Measurements from ENCODE around the gene TMEM92. TPM values are rescaled to one million over a fixed set of nuclear protein-coding genes. Genes with fewer than 3 reads are reported as not detected.

Gene TMEM92
- polyA plus RNA-seq, 1 donor (not counting 4 experiments of a cell fraction or from before 2014, with no cell fraction given), result 0.88 TPM

- dilution Hi-C loops (cut with MboI; ENCODE audit: extremely low pct_ligation_motif_present, low sequenced_read_pairs), result no loop called here
- Histone ChIP-seq H2AFZ (ENCODE audit: control insufficient read depth, low read length) (no peak overlapping the region), H3K9me3 (ENCODE audit: control insufficient read depth, low read depth, low read length) (no peaks in the 10 kb centered on the region)
These were observed 18.3 kb upstream of the TMEM92 start for GRCh38 chr17:50255766-50256635.

GRCh38 chr17:50256826-50257618 is 17.2 kb upstream of the TMEM92 start:
- Histone ChIP-seq H3K4me2 (ENCODE audit: control insufficient read depth, extremely low read depth, insufficient read depth, low read depth, low read length) (no peak overlapping the region), H3K9me1 (ENCODE audit: control insufficient read depth, extremely low read depth, insufficient read depth, low read length) (no peaks in the 10 kb centered on the region), H3K4me1 (ENCODE audit: control insufficient read depth, extremely low read depth, insufficient read depth, low read length) (no peaks in the 10 kb centered on the region), H3K27me3 (ENCODE audit: control insufficient read depth, extremely low read depth, insufficient read depth, low read length) (peaks cover 14% of the 10 kb centered on the region), H3K9me3 (ENCODE audit: control insufficient read depth, low read depth, low read length) (no peaks in the 10 kb centered on the region), H3K79me2 (ENCODE audit: control insufficient read depth, insufficient read depth, low read length) (no peaks in the 10 kb centered on the region), H4K20me1 (ENCODE audit: control insufficient read depth, extremely low read depth, insufficient read depth, low read length) (no peaks in the 10 kb centered on the region), H3K27ac (ENCODE audit: control insufficient read depth, insufficient read depth, low read length) (no peak overlapping the region), H3K36me3 (ENCODE audit: control insufficient read depth in 2 of 2, extremely low read depth in 1 of 2, insufficient read depth in 2 of 2, low read length in 2 of 2) (no peaks in the 10 kb centered on the region), H2AFZ (ENCODE audit: control insufficient read depth, low read length) (no peak overlapping the region), H3K9ac (ENCODE audit: control insufficient read depth, extremely low read depth, insufficient read depth, low read length) (no peak overlapping the region), H3K4me3 (ENCODE audit: control insufficient read depth in 2 of 3, extremely low read depth in 1 of 3, insufficient read depth in 2 of 3, low read depth in 1 of 3, low read length in 3 of 3) (no peak overlapping the region)
- DNase-seq (ENCODE audit: low read depth, low spot score), result no peak
- dilution Hi-C loops (cut with MboI; ENCODE audit: extremely low pct_ligation_motif_present, low sequenced_read_pairs), result no loop called here
- no peak for TF ChIP-seq CTCF (optimal IDR thresholded peaks at IDR 0.05 in 1 of 3, IDR thresholded peaks at IDR 0.05 in 1 of 3, conservative IDR thresholded peaks at IDR 0.05 in 1 of 3; ENCODE audit: extremely low read depth in 1 of 3, insufficient read depth in 2 of 3, low read length in 3 of 3)
- TF ChIP-seq EZH2 (IDR thresholded peaks at IDR 0.05; ENCODE audit: low read length), result no peak
- FAIRE-seq, result no peak

More at GRCh38 chr17:50255766-50256635, 18.3 kb upstream of the TMEM92 start:
- H3K9ac ChIP-seq (ENCODE audit: control insufficient read depth, extremely low read depth, insufficient read depth, low read length), result no peak overlapping the region
- H3K36me3 ChIP-seq (ENCODE audit: control insufficient read depth in 2 of 2, extremely low read depth in 1 of 2, insufficient read depth in 2 of 2, low read length in 2 of 2), result no peaks in the 10 kb centered on the region
- H3K27me3 ChIP-seq (ENCODE audit: control insufficient read depth, extremely low read depth, insufficient read depth, low read length), result peaks cover 7% of the 10 kb centered on the region
- H4K20me1 ChIP-seq (ENCODE audit: control insufficient read depth, extremely low read depth, insufficient read depth, low read length), result no peaks in the 10 kb centered on the region
- no peaks in the 10 kb centered on the region for H3K4me1 ChIP-seq (ENCODE audit: control insufficient read depth, extremely low read depth, insufficient read depth, low read length)
- H3K4me3 ChIP-seq (ENCODE audit: control insufficient read depth in 2 of 3, extremely low read depth in 1 of 3, insufficient read depth in 2 of 3, low read depth in 1 of 3, low read length in 3 of 3), result no peak overlapping the region
- H3K79me2 ChIP-seq (ENCODE audit: control insufficient read depth, insufficient read depth, low read length), result no peaks in the 10 kb centered on the region
- no peak for FAIRE-seq
- TF ChIP-seq CTCF (optimal IDR thresholded peaks at IDR 0.05 in 1 of 3, IDR thresholded peaks at IDR 0.05 in 1 of 3, conservative IDR thresholded peaks at IDR 0.05 in 1 of 3; ENCODE audit: extremely low read depth in 1 of 3, insufficient read depth in 2 of 3, low read length in 3 of 3), result no peak
- no peak for TF ChIP-seq EZH2 (IDR thresholded peaks at IDR 0.05; ENCODE audit: low read length)
- no peak overlapping the region for H3K4me2 ChIP-seq (ENCODE audit: control insufficient read depth, extremely low read depth, insufficient read depth, low read depth, low read length)
- no peak for DNase-seq (ENCODE audit: low read depth, low spot score)
- no peaks in the 10 kb centered on the region for H3K9me1 ChIP-seq (ENCODE audit: control insufficient read depth, extremely low read depth, insufficient read depth, low read length)
- no peak overlapping the region for H3K27ac ChIP-seq (ENCODE audit: control insufficient read depth, insufficient read depth, low read length)

Measured in keratinocyte (primary cell).